ENCODE measurements around the gene RCOR3. TPM values are rescaled to one million over a fixed set of nuclear protein-coding genes. Genes with fewer than 3 reads are reported as not detected.
"Not testable (repeated sequence)": the region's sequence is repeated elsewhere in the genome, so short reads cannot be mapped to it uniquely, and the experiment has no call there.

RCOR3 gene
- total RNA-seq, 1 donor from 2014 or later, result 7.6 TPM

DNA sequence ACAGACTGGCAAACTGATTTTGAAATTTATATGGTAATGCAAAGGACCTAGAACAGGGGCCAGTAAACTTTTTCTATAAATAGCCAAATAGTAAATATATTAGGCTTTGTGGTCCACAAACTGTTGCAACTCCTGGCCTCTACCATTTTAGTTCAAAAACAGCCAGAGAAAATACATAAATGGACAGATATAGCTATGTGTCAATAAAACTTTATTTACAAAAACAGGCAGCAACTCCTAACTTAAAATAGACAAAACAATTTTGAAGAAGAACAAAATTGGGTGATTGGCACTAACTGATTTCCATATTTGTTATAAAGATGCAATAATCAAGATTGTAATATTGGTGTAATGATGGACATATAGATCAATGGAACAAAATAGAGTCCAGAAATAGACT lies 60.7 kb downstream of the RCOR3 start:
- DNase-seq (ENCODE audit: low read depth) (no peak), FAIRE-seq (no peak)
- no peaks in the 10 kb centered on the region for H3K36me3 ChIP-seq (ENCODE audit: control insufficient read depth, insufficient read depth, low read length)
- H3K27me3 ChIP-seq (ENCODE audit: control insufficient read depth, insufficient read depth, low read length), result no peaks in the 10 kb centered on the region
- H3K4me3 ChIP-seq (ENCODE audit: low read depth, low read length), result no peak overlapping the region
- TF ChIP-seq, protein P1, sequence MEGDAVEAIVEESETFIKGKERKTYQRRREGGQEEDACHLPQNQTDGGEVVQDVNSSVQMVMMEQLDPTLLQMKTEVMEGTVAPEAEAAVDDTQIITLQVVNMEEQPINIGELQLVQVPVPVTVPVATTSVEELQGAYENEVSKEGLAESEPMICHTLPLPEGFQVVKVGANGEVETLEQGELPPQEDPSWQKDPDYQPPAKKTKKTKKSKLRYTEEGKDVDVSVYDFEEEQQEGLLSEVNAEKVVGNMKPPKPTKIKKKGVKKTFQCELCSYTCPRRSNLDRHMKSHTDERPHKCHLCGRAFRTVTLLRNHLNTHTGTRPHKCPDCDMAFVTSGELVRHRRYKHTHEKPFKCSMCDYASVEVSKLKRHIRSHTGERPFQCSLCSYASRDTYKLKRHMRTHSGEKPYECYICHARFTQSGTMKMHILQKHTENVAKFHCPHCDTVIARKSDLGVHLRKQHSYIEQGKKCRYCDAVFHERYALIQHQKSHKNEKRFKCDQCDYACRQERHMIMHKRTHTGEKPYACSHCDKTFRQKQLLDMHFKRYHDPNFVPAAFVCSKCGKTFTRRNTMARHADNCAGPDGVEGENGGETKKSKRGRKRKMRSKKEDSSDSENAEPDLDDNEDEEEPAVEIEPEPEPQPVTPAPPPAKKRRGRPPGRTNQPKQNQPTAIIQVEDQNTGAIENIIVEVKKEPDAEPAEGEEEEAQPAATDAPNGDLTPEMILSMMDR (IDR thresholded peaks at IDR 0.05; ENCODE audit: insufficient read depth, low read length, severe bottlenecking), result no peak

DNA sequence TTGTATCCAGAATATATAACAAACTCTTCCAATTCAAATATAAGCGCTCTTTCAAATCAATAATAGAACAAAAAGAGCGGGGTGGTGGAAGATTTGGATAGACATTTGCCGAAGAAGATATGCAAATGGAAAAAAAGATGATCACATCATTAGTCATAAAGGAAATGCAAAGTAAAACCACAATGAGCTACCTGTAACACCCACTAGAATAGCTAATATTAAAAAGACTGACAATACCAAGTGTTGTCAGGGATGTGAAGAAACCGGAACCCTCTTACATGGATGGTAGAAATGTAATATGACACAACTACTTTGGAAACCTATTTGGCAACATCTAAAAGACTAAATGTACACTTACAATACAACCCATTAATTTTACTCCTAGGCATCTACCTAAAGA lies 61.8 kb downstream of the RCOR3 start:
- no peaks in the 10 kb centered on the region for H3K36me3 ChIP-seq (ENCODE audit: control insufficient read depth, insufficient read depth, low read length)
- H3K27me3 ChIP-seq (ENCODE audit: control insufficient read depth, insufficient read depth, low read length), result no peaks in the 10 kb centered on the region
- TF ChIP-seq, protein P1 (IDR thresholded peaks at IDR 0.05; ENCODE audit: insufficient read depth, low read length, severe bottlenecking), result no peak
- no peak for FAIRE-seq
- peak; percentile 93 for DNase-seq (ENCODE audit: low read depth)
- no peak overlapping the region for H3K4me3 ChIP-seq (ENCODE audit: low read depth, low read length)

DNA sequence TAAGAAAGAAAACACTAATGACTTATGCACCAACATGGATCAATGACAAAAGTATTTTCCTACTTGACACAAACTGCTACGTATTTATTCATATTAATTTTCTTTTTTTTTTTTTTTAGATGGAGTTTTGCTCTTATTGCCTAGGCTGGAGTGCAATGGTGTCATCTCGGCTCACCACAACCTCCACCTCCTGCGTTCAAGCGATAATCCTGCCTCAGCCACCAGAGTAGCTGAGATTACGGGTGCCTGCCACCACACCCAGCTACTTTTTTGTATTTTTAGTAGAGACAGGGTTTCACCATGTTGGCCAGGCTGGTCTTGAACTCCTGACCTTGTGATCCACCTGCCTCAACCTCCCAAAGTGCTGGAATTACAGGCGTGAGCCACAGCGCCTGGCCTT lies 62.5 kb downstream of the RCOR3 start:
- not testable (repeated sequence) for DNase-seq (ENCODE audit: low read depth); H3K36me3 ChIP-seq (ENCODE audit: control insufficient read depth, insufficient read depth, low read length); H3K27me3 ChIP-seq (ENCODE audit: control insufficient read depth, insufficient read depth, low read length); FAIRE-seq; H3K4me3 ChIP-seq (ENCODE audit: low read depth, low read length)

DNA sequence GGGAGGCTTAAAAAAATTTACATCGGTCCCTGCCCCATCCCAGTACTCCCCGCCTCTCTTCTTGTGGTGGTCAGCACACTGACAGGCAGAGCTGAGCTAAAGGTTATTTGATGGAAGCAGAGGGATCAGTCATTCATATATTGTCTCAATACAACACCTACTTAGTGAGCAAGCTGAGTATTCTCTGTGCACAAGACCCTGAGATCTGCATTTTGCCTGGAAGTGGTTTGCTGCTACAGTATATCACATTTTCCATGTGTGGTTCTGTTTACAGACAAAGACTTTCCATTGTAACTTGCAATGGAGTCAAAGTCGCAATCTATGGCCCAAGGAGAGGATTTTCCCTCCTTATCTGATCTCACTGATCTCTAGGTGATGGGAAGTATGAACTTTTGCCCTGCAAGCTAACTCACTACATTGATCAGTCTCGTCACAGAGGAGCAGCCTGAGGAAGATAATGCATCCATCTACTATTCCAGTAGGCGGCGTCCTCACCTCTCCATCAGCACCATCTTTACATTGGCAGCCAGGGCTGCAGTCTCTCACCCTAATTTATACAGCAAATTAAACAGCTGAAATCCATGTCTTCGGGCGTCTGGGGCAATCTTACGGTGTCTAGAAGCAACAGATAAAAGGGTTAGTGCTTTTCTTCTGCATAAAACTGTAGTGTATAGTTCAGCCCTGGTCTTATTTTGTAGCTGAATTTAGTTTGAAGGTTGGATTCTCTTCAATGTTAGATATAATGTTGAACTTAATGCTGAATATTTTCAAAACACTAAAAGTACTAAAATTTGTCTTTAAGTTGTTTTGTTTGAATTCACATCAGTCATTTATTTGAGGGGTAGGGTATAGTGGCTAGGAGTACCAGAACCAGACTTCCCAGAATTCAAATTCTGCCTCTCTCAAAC lies 64.2 kb downstream of the RCOR3 start:
- FAIRE-seq (no peak), DNase-seq (ENCODE audit: low read depth) (peak; percentile 66)
- no peaks in the 10 kb centered on the region for H3K36me3 ChIP-seq (ENCODE audit: control insufficient read depth, insufficient read depth, low read length)

DNA sequence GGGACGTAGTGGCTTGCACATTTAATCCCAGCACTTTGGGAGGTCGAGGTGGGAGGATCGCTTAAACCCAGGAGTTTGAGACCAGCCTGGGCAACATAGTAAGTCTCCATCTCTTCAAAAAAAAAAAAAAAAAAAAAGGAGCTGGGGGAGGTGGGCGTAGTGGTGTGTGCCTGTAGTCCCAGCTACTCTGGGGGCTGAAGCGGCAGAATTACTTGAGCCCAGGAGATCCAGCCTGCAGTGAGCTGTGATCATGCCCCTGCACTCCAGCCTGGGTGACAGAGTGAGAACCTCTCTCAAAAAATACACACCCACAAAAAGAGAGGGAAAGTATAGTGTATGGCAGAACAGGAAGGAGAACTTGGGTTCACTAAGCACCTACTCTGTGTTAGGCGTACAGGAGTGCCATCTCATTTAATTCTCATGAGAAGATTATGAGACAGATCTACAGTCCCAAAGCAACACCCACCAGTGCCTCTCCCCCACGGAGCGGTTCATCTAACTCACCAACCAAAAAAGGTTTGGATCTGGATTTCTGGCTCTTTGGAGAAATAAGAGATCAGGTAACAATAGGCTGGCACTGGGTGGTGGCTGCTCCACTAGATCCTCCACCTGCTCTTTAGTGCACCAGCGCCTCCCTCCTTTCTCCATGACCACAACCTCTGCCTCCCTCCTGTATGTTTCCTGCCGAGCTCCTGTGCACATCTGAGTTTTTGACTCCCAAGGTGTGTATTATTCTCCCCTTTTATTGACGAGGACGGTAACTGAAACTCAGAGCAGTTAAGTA lies 66.0 kb downstream of the RCOR3 start:
- no peak for DNase-seq (ENCODE audit: low read depth)

More for the DNA sequence above, 64.2 kb downstream of the RCOR3 start:
- Histone ChIP-seq H3K4me3 (ENCODE audit: low read depth, low read length) (no peak overlapping the region), H3K27me3 (ENCODE audit: control insufficient read depth, insufficient read depth, low read length) (no peaks in the 10 kb centered on the region)
- TF ChIP-seq, protein P1 (IDR thresholded peaks at IDR 0.05; ENCODE audit: insufficient read depth, low read length, severe bottlenecking), result peak; percentile 87

More for the DNA sequence above, 66.0 kb downstream of the RCOR3 start:
- Histone ChIP-seq H3K27me3 (ENCODE audit: control insufficient read depth, insufficient read depth, low read length) (no peaks in the 10 kb centered on the region), H3K4me3 (ENCODE audit: low read depth, low read length) (no peak overlapping the region), H3K36me3 (ENCODE audit: control insufficient read depth, insufficient read depth, low read length) (no peaks in the 10 kb centered on the region)
- FAIRE-seq, result no peak
- TF ChIP-seq, protein P1 (IDR thresholded peaks at IDR 0.05; ENCODE audit: insufficient read depth, low read length, severe bottlenecking), result no peak
